HG02884 (cell line): Measurements from ENCODE around the gene MGME1.
A peak's percentile ranks its signal among the peaks of the same experiment; 100 is the strongest.

Experiments used
- ATAC-seq: cut with Tn5 transposase; IDR thresholded peaks from one replicate; pipeline ENCODE4 v1.9.1; 2021; ENCODE audit warnings: mild to moderate bottlenecking, moderate library complexity; ENCODE audit not compliant: unreplicated experiment

The MGME1 gene

GRCh38 chr20:17968366-17969277, at the start of gene MGME1, which contains the start of gene SNX5:
Gene MGME1, plus strand, starts transcription at chr20:17969018. Its CDS starts 842 bp downstream, at chr20:17969860.
Gene SNX5, minus strand, starts transcription at chr20:17968794. Its CDS starts 369 bp downstream, at chr20:17968425.
- ATAC-seq: peak; percentile 62

DNA sequence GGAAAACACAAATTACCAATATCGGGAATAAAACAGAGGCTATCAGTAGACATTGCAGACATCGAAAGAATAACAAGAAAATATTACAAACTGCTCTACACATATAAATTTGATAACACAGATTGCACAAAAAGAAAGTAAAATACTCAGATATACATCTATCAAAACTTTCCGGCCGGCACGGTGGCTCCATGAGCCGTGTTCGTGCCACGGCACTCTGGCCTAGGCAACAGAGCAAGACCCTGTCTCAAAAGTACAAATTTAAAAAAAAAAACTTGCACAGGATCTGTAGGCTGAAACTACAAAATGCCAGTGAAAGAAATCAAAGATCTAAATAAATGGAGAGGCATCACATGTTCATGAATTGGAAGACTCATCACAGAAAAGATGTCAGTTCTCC, 49.7 kb upstream of the MGME1 start:
- ATAC-seq: no peak

- ATAC-seq: no peak
Observed at GRCh38 chr20:17921774-17922173, 47.0 kb upstream of the MGME1 start.

GRCh38 chr20:17925141-17925939, 43.5 kb upstream of the MGME1 start:
- no peak for ATAC-seq

GRCh38 chr20:17925940-17926300, 42.9 kb upstream of the MGME1 start:
- no peak for ATAC-seq

DNA sequence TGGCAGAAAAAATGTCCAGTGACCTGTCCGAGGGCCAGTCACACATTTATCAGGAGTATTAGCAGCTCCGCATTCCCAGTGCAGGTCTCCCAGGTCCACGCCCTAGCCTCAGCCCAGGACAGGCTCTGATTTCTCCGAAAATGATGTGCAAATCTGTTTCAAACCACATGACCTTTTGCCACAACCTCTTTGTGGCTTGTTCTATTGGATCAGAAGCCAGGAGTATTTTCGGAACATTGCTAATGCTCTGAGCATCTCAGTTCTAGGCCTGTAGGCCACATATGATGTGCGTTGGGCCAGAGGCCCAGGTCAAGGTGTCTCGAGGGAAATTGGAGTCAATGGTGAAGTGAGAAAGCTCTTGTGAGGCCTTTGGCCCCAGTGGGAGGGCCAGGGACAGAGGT, 40.6 kb upstream of the MGME1 start:
- no peak for ATAC-seq

DNA sequence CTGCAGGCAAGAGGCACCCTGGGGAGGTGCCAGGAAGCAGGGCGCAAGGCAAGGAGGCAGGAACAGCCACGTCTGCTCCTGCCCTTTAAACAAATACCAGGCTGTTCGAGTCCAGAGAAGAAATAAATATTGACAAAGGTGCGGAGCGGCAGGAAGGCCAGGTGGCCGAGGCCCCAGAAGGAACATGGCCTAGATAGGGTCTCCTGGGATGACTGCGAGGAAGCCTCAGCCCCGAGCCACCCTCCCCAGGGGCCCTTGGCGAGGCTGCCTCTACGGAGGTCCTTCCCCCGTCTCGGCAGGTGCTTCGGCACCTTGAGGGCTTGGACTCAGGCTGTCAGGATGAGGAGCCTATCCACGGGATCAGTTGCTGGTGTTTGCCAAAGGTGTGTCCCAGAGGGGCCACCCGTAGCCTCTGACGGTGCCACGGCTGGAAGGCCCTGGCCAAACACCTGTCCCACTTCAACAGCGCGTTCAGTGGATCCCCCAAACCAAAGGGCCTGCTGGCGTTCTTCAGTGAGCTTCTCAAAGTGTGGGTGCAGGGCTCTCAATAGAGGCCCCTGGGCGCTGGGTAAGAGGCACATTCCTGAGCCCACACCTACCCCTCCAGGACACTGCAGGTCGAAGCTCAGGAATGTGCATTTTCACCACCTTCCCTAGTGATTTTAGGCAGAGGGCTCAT, 40.0 kb upstream of the MGME1 start:
- no peak for ATAC-seq

- ATAC-seq: no peak
Observed at GRCh38 chr20:17931513-17931912, 37.3 kb upstream of the MGME1 start.

DNA sequence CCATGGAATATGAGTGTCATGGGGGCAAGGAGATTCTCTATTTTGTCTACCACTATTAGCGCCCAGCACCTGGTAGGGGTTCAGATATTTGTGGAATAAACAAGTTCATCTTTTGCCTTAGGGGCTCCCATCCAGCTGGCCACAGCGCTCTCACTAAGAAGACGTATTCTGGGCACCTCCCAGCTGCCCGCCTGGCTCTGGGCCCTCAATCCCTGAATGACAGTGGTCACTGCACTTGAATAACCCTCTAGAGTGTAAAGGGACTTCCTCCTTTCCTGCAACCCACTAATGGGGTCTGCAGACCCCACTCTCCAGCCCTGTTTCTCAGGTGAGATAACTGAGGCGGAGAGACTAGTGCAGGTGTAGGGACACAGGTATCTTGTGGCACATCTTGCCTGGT, 36.4 kb upstream of the MGME1 start:
- ATAC-seq: no peak

DNA sequence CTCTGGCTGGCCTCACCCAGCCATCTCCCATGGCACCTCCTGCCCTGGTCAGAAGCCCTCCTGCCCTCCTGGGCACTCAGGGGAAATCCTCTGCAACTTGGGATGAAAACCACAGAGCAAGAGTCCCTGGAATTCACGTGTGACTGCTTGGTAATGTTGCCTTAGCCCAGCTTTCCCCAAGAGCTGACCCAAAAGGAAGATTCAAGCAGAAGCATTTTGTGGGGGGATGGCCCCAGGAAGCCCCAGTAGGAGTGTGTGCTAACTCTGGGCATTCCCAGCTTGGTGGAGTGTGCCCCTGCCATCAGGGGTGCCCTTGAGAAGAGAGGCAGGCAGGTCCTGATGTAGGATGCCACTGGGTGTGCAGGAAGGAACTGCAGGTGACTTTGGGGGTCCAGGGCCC, 35.7 kb upstream of the MGME1 start:
- ATAC-seq: no peak

DNA sequence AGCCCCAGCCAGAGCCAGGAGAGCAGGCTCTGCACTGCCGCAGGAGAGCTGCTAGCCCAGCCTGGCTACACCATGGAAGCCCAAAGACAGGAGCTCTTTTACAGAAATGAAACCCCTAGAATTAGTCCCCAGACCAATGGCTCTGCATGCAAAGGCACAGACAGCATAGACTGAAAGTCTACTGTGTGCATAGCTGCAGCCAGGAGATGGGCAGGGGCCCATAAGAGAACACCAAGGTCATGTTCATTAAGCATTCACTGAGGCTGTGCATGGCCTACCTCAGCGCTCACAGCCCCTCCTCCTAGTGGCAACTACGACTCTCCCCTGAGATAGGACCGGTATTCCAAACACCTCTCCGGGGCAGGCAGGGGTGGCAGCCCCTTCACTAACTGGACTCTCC, 35.1 kb upstream of the MGME1 start:
- no peak for ATAC-seq

DNA sequence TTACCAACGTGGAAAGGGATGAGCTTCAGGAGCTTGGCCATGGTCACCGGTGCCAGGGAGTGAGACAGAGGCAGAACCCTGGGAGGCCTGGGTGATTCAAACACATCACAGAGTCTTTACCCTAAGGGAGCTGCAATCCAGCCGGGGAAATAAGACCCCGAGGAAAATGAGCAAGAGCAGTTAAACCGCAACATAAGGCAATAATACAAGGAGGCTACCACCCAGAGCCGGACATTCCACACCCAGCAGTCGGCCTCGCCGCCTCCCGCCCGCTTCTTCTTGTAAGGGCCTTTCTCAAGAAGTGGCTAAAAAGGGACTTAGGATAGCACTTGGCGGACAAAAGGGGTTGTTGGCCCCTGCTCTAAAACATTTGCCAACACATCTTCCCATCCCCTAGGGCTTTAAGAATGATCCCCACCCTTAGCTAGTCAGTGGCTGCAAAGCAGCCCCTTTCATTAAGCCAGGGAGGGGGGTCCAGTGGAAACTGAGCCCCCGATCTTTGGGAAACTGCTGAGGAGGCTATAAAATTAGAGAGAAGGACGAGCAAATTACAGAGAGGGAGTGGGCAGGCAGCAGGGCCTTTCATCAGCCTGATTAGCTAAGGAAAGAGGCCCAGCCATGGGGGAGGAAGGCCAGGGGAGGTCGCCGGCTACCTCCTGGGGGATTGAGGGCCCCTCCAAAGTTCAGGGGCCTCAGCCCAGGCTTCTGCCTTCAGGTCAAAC, 34.5 kb upstream of the MGME1 start:
- no peak for ATAC-seq

DNA sequence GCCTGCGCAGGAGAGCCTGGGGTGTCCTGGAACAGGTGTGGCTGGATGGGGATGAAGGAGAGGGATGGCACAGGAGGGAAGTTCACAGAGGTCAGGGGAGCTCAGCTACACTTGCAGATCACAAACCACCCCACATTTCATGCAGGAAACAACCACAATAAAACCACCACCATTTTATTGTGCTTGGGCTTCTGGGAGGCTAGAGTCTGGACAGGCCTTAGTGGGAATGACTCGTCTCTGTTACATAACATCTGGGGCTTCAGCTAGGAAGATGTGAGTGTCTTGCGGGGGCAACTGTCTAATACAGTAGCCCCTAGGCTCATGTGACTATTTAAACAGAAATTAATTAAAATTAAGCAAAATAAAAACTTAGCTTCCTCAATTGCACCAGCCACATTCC, 33.6 kb upstream of the MGME1 start:
- ATAC-seq: no peak

DNA sequence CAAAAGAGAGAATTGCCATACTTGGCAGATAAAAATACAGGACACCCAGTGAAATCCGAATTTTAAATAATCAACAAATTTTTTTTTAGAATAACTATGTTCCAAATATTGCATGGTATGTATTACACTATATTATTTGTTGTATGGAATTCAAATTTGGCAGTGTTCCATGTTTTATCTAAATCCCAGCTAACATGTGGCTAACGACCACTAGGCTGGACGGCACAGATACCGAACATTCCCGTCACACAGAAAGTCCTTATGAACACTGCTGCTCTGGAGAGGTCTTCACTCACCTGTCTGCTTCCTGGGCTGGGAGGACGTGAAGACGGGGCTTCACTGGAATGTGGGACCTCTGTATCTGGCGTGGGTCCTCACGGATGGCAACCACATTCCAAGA, 33.1 kb upstream of the MGME1 start:
- no peak for ATAC-seq

DNA sequence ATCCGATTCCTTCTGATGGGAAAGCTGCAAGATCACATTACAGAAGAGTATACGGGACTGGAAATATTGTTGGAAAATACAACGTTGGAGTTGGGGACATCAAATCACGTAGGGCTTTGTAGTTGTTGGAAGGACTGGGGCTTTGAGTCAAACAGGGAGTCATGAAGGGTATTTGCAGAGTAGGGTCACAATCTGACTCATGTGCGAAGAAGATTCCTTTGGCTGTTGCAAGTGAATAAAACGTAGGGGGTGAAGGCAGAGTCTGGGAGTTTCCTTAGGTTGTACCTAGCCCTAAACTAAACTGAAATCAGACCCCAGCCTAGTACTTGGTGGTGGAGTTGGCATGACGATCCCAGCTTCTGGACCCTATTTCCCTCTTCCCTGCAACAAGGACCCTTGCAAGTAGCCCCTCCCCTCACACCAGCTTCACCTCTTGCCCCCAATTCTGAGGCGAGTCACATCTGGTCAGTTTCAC, 32.5 kb upstream of the MGME1 start:
- ATAC-seq: no peak

DNA sequence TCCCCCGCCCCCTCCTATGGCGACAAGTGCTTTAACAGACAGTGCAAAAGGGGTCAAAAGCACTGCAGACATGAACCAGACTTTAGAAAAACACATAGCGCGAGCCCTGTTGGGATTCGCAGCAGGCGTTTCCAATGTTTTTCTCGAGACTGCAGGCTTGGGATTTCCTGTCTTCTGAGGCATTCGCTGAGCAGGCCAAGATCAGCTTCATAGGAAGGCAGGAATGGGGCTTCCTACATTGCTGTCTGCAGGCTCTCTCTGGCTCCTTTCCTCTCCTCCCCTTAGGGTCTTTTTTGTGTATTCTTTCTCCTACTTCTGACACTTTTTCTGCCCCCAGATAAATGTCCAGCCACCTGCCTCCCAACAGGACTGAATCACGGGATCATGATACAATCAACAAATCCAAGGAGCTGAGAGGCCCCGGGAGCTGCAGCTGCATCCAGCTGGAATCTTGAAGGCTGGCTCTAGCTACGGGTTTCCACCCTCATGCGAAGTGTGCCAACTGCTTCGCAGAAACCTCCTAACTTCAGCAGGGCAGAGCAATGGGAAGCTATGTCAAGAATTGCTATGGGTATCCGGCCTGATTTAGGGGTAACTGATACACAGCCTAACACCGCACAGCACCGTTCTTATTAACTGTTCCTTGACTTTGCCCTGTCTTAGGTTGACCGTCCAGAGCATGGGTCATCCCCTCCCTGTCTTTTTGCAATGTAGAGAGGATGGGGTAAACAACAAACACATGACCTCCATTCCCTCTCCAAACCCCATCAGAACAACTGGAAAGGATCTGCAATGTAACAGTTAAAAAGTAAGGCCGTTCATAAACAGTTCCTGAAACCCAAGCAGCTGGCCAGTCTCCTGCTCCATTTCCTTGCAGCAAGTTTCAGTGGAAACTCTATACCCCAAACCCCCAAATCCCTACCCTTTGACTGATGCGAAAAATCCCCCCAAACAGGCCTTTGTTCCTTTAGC, 31.8 kb upstream of the MGME1 start:
- no peak for ATAC-seq

DNA sequence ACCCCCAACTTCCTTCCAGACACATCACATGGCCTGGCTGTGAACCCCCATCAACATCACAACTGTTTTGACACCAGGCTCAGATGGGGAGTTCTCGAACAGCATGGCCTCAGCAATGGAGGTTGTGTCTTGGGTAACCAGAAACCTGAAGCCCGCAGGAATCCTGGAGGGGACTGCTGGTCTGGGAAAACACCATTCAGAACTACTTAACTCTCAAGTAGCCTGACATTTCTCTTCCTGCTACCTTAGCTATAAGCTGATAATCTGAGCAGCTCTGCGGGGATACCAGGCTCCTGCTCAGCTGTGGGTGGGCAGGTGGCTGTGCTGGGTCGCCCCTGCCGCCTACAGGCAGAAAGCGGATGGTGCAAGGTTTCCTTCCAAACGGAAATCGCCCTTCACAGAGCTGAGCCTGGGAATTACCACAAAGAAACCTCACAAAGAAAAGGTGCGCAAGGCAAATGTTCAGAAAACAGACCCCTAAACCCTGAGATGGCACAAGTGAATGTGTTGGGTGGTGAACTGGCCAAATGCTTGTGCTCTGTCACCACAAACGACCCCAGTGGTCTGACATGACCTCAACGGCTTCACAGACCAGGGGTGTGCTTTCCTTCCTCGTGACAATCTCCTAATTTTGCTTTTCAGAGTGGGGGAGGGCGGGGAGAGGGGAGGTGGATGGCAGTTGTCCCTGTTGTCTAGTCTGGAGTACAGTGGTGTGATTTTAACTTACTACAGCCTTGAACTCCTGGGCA, 29.8 kb upstream of the MGME1 start:
- ATAC-seq: peak; percentile 74

DNA sequence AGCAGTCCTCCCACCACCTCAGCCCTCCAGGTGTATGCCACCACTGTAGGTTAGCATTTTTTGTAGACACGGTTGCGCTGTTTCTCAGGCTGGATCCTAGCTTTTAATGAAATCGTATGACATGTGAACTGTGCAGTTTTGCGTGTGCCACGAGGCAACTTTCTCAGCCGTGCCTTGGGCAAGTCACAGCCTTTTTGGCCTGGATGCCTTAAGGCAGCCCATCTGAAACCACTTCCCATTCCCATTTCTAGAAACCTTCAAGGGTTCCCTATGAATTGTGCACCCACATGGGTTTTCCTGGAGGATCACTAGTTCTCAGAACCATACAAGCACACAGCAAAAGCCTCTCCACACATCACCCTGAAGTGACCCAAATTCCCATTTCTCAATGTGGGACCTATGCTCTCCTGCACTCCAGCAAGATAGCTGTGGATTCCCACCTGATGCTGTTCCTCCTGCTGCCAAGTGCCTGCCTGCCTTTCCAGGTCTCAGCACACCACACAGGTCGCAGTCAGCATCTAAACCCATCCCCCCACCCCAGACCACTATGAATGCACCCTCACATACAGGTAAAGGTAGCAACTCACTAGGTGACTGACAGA, 29.1 kb upstream of the MGME1 start:
- no peak for ATAC-seq
